ACHN (cell line): Measurements from ENCODE around the gene AKNA.

ENCODE experiments used
- DNase-seq: peaks from one replicate; pipeline ENCODE4 v3.0.0-alpha.2; 2015
- in situ Hi-C: cut with HindIII; loops from 2 replicates; pipeline ENCODE4 v1.10.0; 2017; ENCODE audit warnings: low sequenced_read_pairs, low pct_ligation_motif_present, low pct_unique_long_range_greater_than_20kb

The AKNA gene

DNA sequence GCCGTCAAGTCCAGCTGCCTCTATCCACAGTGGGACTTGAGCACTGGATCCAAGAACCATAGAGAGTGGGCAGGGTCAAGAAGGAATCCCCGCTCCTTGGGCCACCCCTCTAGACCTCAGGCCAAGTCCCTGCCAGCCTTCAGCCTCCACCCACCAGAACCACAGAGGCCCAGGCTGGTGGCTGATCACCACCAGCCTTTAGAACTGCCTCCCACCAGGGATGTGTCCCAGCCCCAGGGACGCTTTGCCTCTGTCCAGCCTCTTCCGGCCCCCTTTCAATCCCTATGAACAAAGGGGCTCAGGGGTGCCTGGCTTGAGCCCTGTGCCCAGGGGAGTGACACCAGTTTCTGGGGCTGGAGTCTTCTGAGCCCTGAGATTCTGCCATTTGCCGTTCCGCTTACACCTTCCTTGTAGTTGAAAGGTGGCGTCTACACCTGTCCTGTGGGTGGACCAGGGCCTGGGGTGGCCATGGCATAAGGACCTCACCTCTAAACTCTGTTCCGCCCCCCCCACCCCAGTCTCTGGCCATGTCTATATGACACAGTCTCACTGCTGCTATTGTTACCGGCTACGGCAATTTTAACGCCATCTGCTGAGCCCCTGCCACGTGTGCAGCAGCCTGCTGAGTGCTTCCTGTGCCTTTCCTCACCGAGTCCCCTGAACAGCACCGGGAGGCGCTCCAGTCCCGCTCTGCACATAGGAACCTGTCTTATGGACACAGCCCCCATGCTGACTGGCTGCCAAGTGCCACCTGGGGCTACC is 100.6 kb downstream of the AKNA start:
- no peak for DNase-seq
- in situ Hi-C loops: loop anchor here (25.0 kb wide), 1 partner anchor 200 kb away; the partner anchor contains the start of genes AMBP and KIF12

GRCh38 chr9:114286146-114286679 is 101.6 kb downstream of the AKNA start:
- no peak for DNase-seq
- in situ Hi-C loops: loop anchor here (25.0 kb wide), 1 partner anchor 199 kb away; the partner anchor contains the start of genes AMBP and KIF12

DNA sequence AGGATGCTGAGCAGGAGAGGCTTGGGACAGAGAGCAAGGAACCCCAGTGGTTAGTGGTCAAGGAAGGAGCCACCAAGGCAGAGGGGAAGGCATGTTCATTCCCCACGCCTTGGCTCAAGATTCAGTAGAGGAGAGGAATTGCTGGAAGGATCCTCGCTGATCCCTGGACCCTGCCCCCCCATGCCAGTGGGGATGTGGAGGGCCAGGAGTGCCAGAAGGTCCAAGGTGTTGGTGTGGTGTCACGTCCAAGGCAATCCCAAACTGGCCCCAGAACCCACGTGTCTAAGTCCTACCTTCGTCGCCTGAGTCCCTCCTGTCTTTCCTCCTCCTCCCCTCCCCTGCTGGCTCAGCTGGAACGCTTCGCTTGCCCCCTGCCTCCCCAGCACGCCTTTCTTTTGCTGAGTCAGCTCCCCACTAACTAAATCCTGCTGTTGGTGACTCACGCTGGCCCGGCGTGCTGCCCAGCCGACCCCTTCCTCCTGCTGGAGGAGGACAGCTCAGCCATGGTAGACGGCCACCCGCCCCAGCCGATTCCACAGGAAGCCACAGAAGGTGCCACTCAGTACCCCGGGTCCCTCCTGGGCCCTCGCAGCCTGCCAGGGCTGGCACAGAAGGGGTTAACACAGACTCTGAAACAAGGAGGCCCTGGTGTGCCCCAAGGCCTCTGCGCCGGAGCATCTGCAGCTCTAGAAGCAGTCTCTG is 102.5 kb downstream of the AKNA start:
- in situ Hi-C loops: loop anchor here (25.0 kb wide), 1 partner anchor 198 kb away; the partner anchor contains the start of genes AMBP and KIF12
- peak; percentile 81 for DNase-seq

GRCh38 chr9:114284316-114285060 is 103.3 kb downstream of the AKNA start:
- in situ Hi-C loops: loop anchor here (25.0 kb wide), 1 partner anchor 197 kb away; the partner anchor contains the start of genes AMBP and KIF12
- no peak for DNase-seq
